ENCODE results near the gene ITGB1.

DNA sequence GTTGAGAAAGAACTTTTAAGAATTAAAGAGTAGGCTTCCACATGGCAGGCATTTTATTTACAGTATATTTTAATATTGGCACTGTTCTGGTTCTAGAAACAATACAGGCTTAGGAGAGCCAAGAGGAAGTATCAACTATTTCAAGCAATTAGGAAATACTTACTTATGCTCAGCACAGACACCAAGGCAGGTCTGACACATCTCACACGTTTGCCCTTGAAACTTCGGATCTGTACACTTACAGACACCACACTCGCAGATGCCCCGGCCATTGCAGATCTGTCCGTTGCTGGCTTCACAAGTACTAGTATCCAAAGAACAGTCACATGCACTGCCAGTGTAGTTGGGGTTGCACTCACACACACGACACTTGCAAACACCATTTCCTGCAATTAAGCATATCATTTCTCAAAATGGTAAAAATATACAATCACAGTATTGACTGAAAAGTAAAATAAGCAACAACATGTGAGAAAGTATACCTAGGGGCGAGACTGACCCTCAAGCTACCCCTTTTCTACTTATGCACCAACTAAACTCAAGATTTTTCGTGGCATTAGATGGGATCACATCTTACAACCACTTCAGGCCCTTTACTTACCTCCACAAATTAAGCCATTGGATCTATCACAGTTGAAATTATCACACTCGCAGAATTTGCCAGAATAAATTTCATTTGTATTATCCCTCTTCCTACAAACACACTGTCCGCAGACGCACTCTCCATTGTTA is 46.6 kb downstream of the ITGB1 start:
- TF ChIP-seq, protein P1, sequence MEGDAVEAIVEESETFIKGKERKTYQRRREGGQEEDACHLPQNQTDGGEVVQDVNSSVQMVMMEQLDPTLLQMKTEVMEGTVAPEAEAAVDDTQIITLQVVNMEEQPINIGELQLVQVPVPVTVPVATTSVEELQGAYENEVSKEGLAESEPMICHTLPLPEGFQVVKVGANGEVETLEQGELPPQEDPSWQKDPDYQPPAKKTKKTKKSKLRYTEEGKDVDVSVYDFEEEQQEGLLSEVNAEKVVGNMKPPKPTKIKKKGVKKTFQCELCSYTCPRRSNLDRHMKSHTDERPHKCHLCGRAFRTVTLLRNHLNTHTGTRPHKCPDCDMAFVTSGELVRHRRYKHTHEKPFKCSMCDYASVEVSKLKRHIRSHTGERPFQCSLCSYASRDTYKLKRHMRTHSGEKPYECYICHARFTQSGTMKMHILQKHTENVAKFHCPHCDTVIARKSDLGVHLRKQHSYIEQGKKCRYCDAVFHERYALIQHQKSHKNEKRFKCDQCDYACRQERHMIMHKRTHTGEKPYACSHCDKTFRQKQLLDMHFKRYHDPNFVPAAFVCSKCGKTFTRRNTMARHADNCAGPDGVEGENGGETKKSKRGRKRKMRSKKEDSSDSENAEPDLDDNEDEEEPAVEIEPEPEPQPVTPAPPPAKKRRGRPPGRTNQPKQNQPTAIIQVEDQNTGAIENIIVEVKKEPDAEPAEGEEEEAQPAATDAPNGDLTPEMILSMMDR (IDR thresholded peaks at IDR 0.05): no peak
- no peak for TF ChIP-seq POLR2A (IDR thresholded peaks at IDR 0.05)

Measured in heart left ventricle (tissue), 13 donors.